HEK293 (cell line): ENCODE data around the gene ITGB2.

Experiments used
- CTCF ChIA-PET: fragments of 350-600 bp; formaldehyde crosslinking; extraction: SDS; loops from one replicate; lab custom pipeline; 2021; ENCODE audit warnings: antibody characterized with exemption; lab: Yijun Ruan, JAX
- POLR2A ChIA-PET: fragments of 300-600 bp; formaldehyde crosslinking; extraction: SDS; loops from one replicate; lab custom pipeline; 2020; ENCODE audit warnings: antibody characterized with exemption, inconsistent platforms; lab: Yijun Ruan, JAX
- H3K27ac ChIP-seq: fragments of 200-500 bp; sonication (Bioruptor generic); 2 replicates; pipeline ENCODE4 v1.5.1; 2014; ENCODE audit warnings: low read depth, low read length, control low read depth, inconsistent platforms; ENCODE audit errors: extremely low read depth
- H3K36me3 ChIP-seq, 2 experiments: fragments of 200-500 bp in 1 of 2; sonication (Bioruptor generic) in 1 of 2; 1 replicate in 1 of 2; 2 replicates in 1 of 2; pipeline ENCODE4 v1.5.1; 2014 to 2017; ENCODE audit warnings: inconsistent platforms in 2 of 2, low read length in 2 of 2; ENCODE audit not compliant: control insufficient read depth in 2 of 2, insufficient read depth in 1 of 2
- H3K4me1 ChIP-seq: fragments of 200-500 bp; sonication (Bioruptor generic); 2 replicates; pipeline ENCODE4 v1.5.1; 2014; ENCODE audit warnings: mild to moderate bottlenecking, low read length, inconsistent platforms; ENCODE audit not compliant: control insufficient read depth, insufficient read depth
- H3K4me3 ChIP-seq: 2 replicates; pipeline ENCODE4 v1.5.1; 2011; ENCODE audit warnings: low read depth, mild to moderate bottlenecking, control low read depth, low read length, moderate library complexity
- H3K9me3 ChIP-seq: fragments of 200-500 bp; sonication (Bioruptor generic); 2 replicates; pipeline ENCODE4 v1.5.1; 2014; ENCODE audit warnings: low read depth, low read length, inconsistent platforms; ENCODE audit not compliant: control insufficient read depth, insufficient read depth
- GLIS2 ChIP-seq: fragments of 450-650 bp; formaldehyde crosslinking; IDR thresholded peaks from 2 replicates; pipeline ENCODE4 v1.5.1; 2016; ENCODE audit warnings: missing biosample characterization, missing genetic modification characterization
- SETDB1 ChIP-seq: IDR thresholded peaks from one replicate; pipeline ENCODE4 v1.6.1; 2017; ENCODE audit warnings: mild to moderate bottlenecking, low read length, moderate library complexity, mixed read lengths; ENCODE audit not compliant: insufficient read length
- SP2 ChIP-seq: fragments of 450-650 bp; formaldehyde crosslinking; IDR thresholded peaks from 2 replicates; pipeline ENCODE4 v1.5.1; 2016; ENCODE audit warnings: missing biosample characterization, missing genetic modification characterization
- TRIM28 ChIP-seq: IDR thresholded peaks from 2 replicates; pipeline ENCODE4 v1.6.1; 2011; ENCODE audit warnings: low read length, control low read depth, borderline replicate concordance
- ZBTB20 ChIP-seq: fragments of 450-650 bp; formaldehyde crosslinking; IDR thresholded peaks from 2 replicates; pipeline ENCODE4 v1.5.1; 2016; ENCODE audit warnings: missing biosample characterization, missing genetic modification characterization
- ZBTB7A ChIP-seq: fragments of 450-650 bp; formaldehyde crosslinking; IDR thresholded peaks from 2 replicates; pipeline ENCODE4 v1.5.1; 2016; ENCODE audit warnings: low read depth, missing biosample characterization, missing genetic modification characterization
- ZFHX2 ChIP-seq: fragments of 450-650 bp; formaldehyde crosslinking; conservative IDR thresholded peaks from 2 replicates; pipeline ENCODE4 v1.5.1; 2016; ENCODE audit warnings: missing biosample characterization, missing genetic modification characterization
- ZNF280C ChIP-seq: fragments of 450-650 bp; formaldehyde crosslinking; IDR thresholded peaks from 2 replicates; pipeline ENCODE4 v1.5.1; 2016; ENCODE audit warnings: missing biosample characterization, missing genetic modification characterization
- ZNF335 ChIP-seq: fragments of 450-650 bp; formaldehyde crosslinking; conservative IDR thresholded peaks from 2 replicates; pipeline ENCODE4 v1.5.1; 2016; ENCODE audit warnings: missing biosample characterization, missing genetic modification characterization
- ZNF354C ChIP-seq: fragments of 450-650 bp; formaldehyde crosslinking; IDR thresholded peaks from 2 replicates; pipeline ENCODE4 v1.5.1; 2016; ENCODE audit warnings: missing biosample characterization, missing genetic modification characterization, low read depth, borderline replicate concordance
- ZNF394 ChIP-seq: fragments of 450-650 bp; formaldehyde crosslinking; IDR thresholded peaks from 2 replicates; pipeline ENCODE4 v1.5.1; 2016; ENCODE audit warnings: missing biosample characterization, missing genetic modification characterization, mild to moderate bottlenecking, moderate library complexity, borderline replicate concordance
- ZNF426 ChIP-seq: fragments of 450-650 bp; formaldehyde crosslinking; IDR thresholded peaks from 2 replicates; pipeline ENCODE4 v1.5.1; 2017; ENCODE audit warnings: missing biosample characterization, missing genetic modification characterization, mild to moderate bottlenecking, inconsistent platforms, moderate library complexity
- ZNF560 ChIP-seq: fragments of 450-650 bp; formaldehyde crosslinking; IDR thresholded peaks from 2 replicates; pipeline ENCODE4 v1.5.1; 2017; ENCODE audit warnings: missing biosample characterization, missing genetic modification characterization, borderline replicate concordance
- ZNF596 ChIP-seq: fragments of 450-650 bp; IDR thresholded peaks from 2 replicates; pipeline ENCODE4 v1.5.0; 2018; ENCODE audit warnings: missing biosample characterization, mild to moderate bottlenecking, missing genetic modification characterization, moderate library complexity
- ZNF707 ChIP-seq: fragments of 450-650 bp; formaldehyde crosslinking; IDR thresholded peaks from 2 replicates; pipeline ENCODE4 v1.5.1; 2016; ENCODE audit warnings: missing biosample characterization, missing genetic modification characterization
- ZNF76 ChIP-seq: fragments of 450-650 bp; formaldehyde crosslinking; IDR thresholded peaks from 2 replicates; pipeline ENCODE4; 2016; ENCODE audit warnings: low read depth, missing biosample characterization, missing genetic modification characterization, borderline replicate concordance
- TF ChIP-seq, protein P1 (sequence below): fragments of 450-650 bp; formaldehyde crosslinking; IDR thresholded peaks from 2 replicates; pipeline ENCODE4 v1.5.1; 2016; ENCODE audit warnings: missing biosample characterization, missing genetic modification characterization, borderline replicate concordance
- TF ChIP-seq, protein P2 (sequence below): fragments of 450-650 bp; formaldehyde crosslinking; IDR thresholded peaks from 2 replicates; pipeline ENCODE4 v1.5.1; 2016; ENCODE audit warnings: missing biosample characterization, missing genetic modification characterization
- TF ChIP-seq, protein P3 (sequence below): IDR thresholded peaks from 2 replicates; pipeline ENCODE4 v1.6.1; 2011; ENCODE audit warnings: mild to moderate bottlenecking, low read depth, low read length, borderline replicate concordance
- TF ChIP-seq, protein P4 (sequence below): fragments of 450-650 bp; formaldehyde crosslinking; IDR thresholded peaks from 2 replicates; pipeline ENCODE4 v1.5.1; 2017; ENCODE audit warnings: missing biosample characterization, missing genetic modification characterization
- TF ChIP-seq, protein P5 (sequence below): fragments of 450-650 bp; formaldehyde crosslinking; IDR thresholded peaks from 2 replicates; pipeline ENCODE4 v1.5.1; 2016; ENCODE audit warnings: missing biosample characterization, missing genetic modification characterization

Gene ITGB2

DNA sequence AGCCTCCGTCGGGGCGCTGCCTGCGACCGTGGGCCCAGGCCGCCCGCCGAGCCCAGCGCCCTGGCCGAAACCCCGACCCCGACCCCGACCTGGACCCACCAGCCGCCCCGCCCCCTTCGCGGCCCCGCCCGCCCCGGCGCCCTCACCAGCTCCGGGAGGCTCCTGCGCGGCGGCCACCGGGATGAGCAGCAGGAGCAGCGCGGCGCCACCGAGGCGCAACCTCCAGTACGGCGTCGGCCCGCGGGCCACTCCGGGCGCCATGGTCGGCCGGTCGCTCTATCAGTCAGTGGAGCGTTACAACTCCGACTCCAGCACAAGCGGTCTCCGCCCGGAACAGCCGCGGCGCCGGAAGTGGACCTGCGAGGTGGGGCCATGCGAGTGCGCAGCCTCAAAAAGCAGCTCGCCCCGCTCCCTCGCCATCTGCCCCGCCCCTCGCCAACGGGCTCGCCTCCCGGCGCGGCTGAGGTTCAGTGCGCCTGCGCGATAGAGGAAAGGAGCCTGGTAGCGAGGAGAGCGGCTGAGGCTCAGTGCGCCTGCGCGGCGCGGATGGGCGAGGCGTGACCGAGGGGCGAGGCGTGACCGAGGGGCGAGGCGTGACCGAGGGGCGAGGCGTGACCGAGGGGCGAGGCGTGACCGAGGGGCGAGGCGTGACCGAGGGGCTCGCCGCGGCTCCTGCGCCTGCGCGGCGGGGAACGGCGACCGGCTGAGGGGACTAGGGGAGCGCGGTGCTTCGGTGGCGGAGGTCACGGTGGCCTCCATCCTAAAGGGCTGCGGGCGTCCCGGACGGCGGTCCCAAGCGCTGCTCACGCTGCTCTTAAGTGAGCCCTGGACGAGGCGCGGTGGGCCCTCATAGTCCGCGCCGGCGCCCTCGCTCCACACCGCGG is 47.1 kb downstream of the ITGB2 start, which contains the start of gene PTTG1IP (continued):
- TF ChIP-seq, protein P1, sequence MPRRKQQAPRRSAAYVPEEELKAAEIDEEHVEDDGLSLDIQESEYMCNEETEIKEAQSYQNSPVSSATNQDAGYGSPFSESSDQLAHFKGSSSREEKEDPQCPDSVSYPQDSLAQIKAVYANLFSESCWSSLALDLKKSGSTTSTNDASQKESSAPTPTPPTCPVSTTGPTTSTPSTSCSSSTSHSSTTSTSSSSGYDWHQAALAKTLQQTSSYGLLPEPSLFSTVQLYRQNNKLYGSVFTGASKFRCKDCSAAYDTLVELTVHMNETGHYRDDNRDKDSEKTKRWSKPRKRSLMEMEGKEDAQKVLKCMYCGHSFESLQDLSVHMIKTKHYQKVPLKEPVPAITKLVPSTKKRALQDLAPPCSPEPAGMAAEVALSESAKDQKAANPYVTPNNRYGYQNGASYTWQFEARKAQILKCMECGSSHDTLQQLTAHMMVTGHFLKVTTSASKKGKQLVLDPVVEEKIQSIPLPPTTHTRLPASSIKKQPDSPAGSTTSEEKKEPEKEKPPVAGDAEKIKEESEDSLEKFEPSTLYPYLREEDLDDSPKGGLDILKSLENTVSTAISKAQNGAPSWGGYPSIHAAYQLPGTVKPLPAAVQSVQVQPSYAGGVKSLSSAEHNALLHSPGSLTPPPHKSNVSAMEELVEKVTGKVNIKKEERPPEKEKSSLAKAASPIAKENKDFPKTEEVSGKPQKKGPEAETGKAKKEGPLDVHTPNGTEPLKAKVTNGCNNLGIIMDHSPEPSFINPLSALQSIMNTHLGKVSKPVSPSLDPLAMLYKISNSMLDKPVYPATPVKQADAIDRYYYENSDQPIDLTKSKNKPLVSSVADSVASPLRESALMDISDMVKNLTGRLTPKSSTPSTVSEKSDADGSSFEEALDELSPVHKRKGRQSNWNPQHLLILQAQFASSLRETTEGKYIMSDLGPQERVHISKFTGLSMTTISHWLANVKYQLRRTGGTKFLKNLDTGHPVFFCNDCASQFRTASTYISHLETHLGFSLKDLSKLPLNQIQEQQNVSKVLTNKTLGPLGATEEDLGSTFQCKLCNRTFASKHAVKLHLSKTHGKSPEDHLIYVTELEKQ (tag by site-specific recombination): no peak
- peak; percentile 16; the same call in 1 of the 2 replicates for TF ChIP-seq ZNF596 (tag by site-specific recombination)

DNA sequence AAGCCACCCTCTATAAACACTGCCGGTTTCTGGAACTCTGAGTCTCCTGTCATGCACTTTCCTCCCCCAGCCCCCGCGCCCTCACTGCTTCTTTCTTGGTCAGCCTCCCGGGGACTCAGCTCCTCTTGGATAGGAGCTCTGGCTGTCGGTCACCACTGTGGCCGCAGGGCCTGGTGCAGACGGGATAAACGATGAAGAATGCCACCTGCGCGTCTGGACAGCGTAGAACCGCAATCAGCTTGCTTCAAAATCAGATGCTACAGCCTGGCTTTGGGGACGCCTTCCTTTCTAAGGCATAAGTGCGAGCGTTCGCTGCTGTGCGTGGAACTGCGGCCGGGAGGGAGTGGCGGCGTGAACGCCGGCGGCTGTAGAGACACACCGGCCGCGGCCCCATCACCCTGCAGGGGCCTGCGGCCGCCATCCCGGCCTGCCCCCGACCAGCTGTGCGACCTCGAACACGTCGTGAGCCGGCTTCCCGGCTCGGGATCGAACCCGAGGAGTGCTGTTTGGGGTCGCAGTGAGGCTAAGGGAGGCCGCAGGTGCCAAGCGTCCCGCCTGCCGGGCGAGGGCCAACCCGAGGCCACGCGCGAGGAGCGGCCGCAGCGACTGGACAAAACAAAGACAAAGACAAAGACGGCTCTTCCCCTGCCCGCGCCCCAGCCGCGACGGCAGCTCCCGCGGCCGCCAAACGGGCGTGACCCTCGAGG is 47.9 kb downstream of the ITGB2 start:
- no peaks in the 10 kb centered on the region; a peak in 1 of 3 replicates for H3K36me3 ChIP-seq
- H3K27ac ChIP-seq: peak overlapping the region; percentile 65
- H3K4me3 ChIP-seq: peak overlapping the region; percentile 79
- no peaks in the 10 kb centered on the region for H3K9me3 ChIP-seq
- ChIA-PET POLR2A (interaction anchor here (0.5 to 2.2 kb wide), 15 partner anchors 15 to 534 kb away, joined by 3 to 22 read pairs (median 5); partner anchors contain the start of genes POFUT2, SLX9, SUMO3 and UBE2G2), CTCF (interaction anchor here (0.6 to 1.1 kb wide), 5 partner anchors 59 to 264 kb away, joined by 3 to 4 read pairs (median 4); no protein-coding TSS in a partner anchor)
- peaks cover 28% of the 10 kb centered on the region for H3K4me1 ChIP-seq
- TF ChIP-seq ZNF426 (tag by site-specific recombination) (no peak), ZBTB7A (tag by site-specific recombination) (no peak), ZNF280C (tag by site-specific recombination) (no peak), ZNF354C (no peak), ZNF335 (peak; percentile 75), ZNF394 (tag by site-specific recombination) (0 out of 2 replicates have a peak, but pooled peaks have one; percentile 14), SP2 (tag by site-specific recombination) (peak; percentile 24), ZBTB20 (tag by site-specific recombination) (peak; percentile 11; the same call in 1 of the 2 replicates), ZNF76 (0 out of 2 replicates have a peak, but pooled peaks have one; percentile 40), GLIS2 (peak; percentile 32; the same call in 1 of the 2 replicates), TRIM28 (no peak), ZNF560 (tag by site-specific recombination) (no peak), ZFHX2 (no peak), ZNF707 (tag by site-specific recombination) (no peak), SETDB1 (no peak)
- TF ChIP-seq, protein P2, sequence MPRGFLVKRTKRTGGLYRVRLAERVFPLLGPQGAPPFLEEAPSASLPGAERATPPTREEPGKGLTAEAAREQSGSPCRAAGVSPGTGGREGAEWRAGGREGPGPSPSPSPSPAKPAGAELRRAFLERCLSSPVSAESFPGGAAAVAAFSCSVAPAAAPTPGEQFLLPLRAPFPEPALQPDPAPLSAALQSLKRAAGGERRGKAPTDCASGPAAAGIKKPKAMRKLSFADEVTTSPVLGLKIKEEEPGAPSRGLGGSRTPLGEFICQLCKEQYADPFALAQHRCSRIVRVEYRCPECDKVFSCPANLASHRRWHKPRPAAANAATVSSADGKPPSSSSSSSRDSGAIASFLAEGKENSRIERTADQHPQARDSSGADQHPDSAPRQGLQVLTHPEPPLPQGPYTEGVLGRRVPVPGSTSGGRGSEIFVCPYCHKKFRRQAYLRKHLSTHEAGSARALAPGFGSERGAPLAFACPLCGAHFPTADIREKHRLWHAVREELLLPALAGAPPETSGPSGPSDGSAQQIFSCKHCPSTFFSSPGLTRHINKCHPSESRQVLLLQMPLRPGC: no peak
- TF ChIP-seq, protein P3, sequence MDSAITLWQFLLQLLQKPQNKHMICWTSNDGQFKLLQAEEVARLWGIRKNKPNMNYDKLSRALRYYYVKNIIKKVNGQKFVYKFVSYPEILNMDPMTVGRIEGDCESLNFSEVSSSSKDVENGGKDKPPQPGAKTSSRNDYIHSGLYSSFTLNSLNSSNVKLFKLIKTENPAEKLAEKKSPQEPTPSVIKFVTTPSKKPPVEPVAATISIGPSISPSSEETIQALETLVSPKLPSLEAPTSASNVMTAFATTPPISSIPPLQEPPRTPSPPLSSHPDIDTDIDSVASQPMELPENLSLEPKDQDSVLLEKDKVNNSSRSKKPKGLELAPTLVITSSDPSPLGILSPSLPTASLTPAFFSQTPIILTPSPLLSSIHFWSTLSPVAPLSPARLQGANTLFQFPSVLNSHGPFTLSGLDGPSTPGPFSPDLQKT: no peak
- TF ChIP-seq, protein P4, sequence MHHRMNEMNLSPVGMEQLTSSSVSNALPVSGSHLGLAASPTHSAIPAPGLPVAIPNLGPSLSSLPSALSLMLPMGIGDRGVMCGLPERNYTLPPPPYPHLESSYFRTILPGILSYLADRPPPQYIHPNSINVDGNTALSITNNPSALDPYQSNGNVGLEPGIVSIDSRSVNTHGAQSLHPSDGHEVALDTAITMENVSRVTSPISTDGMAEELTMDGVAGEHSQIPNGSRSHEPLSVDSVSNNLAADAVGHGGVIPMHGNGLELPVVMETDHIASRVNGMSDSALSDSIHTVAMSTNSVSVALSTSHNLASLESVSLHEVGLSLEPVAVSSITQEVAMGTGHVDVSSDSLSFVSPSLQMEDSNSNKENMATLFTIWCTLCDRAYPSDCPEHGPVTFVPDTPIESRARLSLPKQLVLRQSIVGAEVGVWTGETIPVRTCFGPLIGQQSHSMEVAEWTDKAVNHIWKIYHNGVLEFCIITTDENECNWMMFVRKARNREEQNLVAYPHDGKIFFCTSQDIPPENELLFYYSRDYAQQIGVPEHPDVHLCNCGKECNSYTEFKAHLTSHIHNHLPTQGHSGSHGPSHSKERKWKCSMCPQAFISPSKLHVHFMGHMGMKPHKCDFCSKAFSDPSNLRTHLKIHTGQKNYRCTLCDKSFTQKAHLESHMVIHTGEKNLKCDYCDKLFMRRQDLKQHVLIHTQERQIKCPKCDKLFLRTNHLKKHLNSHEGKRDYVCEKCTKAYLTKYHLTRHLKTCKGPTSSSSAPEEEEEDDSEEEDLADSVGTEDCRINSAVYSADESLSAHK (tag by site-specific recombination): peak; percentile 16; the same call in 1 of the 2 replicates
- TF ChIP-seq, protein P5, sequence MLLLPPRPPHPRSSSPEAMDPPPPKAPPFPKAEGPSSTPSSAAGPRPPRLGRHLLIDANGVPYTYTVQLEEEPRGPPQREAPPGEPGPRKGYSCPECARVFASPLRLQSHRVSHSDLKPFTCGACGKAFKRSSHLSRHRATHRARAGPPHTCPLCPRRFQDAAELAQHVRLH (tag by site-specific recombination): no peak
